Stromal cell of bone marrow (primary cell): ENCODE results near the gene AKNA.

ENCODE experiments used
- DNase-seq: peaks from one replicate; pipeline ENCODE4 v3.0.0-alpha.2; 2012; ENCODE audit warnings: low read depth

AKNA gene

GRCh38 chr9:114387680-114388356, at the start of gene AKNA:
Gene AKNA (minus strand): TSS chr9:114387982. CDS start chr9:114381333, 6,649 bp downstream.
- DNase-seq, result peak; percentile 52

- DNase-seq, result no peak
These were observed 49.7 kb upstream of the AKNA start for GRCh38 chr9:114437401-114437893.

GRCh38 chr9:114434878-114435311, 47.1 kb upstream of the AKNA start:
- DNase-seq, result peak; percentile 12

- DNase-seq, result no peak
These were observed 46.0 kb upstream of the AKNA start for GRCh38 chr9:114433720-114434255.

- no peak for DNase-seq
These were observed 45.3 kb upstream of the AKNA start for GRCh38 chr9:114433086-114433485.

GRCh38 chr9:114432323-114433067, 44.7 kb upstream of the AKNA start:
- no peak for DNase-seq

GRCh38 chr9:114431770-114432169, 44.0 kb upstream of the AKNA start:
- DNase-seq, result no peak

GRCh38 chr9:114431003-114431402, 43.2 kb upstream of the AKNA start:
- no peak for DNase-seq

- DNase-seq, result no peak
These were observed 42.7 kb upstream of the AKNA start for GRCh38 chr9:114430457-114430856.

- no peak for DNase-seq
These were observed 41.7 kb upstream of the AKNA start for GRCh38 chr9:114429488-114429887.

- no peak for DNase-seq
These were observed 40.7 kb upstream of the AKNA start for GRCh38 chr9:114428466-114428865.

GRCh38 chr9:114427644-114428043, 39.9 kb upstream of the AKNA start:
- DNase-seq, result no peak

- DNase-seq, result no peak
These were observed 38.5 kb upstream of the AKNA start for GRCh38 chr9:114426046-114426948.

GRCh38 chr9:114425126-114425525, 37.3 kb upstream of the AKNA start:
- no peak for DNase-seq

GRCh38 chr9:114424126-114424525, 36.3 kb upstream of the AKNA start:
- DNase-seq, result no peak

GRCh38 chr9:114423181-114423580, 35.4 kb upstream of the AKNA start:
- DNase-seq, result no peak

GRCh38 chr9:114421147-114421546, 33.4 kb upstream of the AKNA start:
- DNase-seq, result no peak

GRCh38 chr9:114419796-114420195, 32.0 kb upstream of the AKNA start:
- DNase-seq, result no peak

GRCh38 chr9:114418053-114418452, 30.3 kb upstream of the AKNA start:
- no peak for DNase-seq

GRCh38 chr9:114417511-114417910, 29.7 kb upstream of the AKNA start:
- peak; percentile 36 for DNase-seq

- no peak for DNase-seq
These were observed 29.1 kb upstream of the AKNA start for GRCh38 chr9:114416906-114417305.

- DNase-seq, result no peak
These were observed 28.5 kb upstream of the AKNA start for GRCh38 chr9:114416290-114416689.
